Measurements from ENCODE around the gene PCP2. TPM values are rescaled to one million over a fixed set of nuclear protein-coding genes. Genes with fewer than 3 reads are reported as not detected.

PCP2 gene
- total RNA-seq, 1 experiment from 2014 or later, result not detected

DNA sequence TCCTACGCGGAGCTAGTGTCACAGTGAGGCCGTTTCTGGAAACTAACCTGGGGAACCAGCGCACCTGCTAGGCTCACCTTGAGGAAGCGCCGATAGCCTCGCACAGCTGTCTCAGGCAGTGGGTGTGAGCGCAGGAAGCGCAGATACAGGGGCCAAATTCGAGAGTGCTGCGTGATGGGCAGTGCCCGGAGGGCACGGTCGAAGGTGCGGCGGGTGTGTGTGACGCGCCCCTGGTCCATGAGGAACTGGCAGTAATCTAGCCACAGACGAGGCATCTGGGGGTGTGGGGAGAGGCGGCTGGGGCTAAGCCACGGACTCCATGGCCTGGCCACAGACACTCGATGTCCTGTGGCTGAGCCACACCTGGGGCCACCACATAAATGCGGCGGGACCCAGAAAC, 6.4 kb downstream of the PCP2 start:
- Histone ChIP-seq H3K79me1 (ENCODE audit: insufficient read depth, low read depth, low read length, poor library complexity, severe bottlenecking) (peaks cover 20% of the 10 kb centered on the region), H3K27ac (ENCODE audit: insufficient read length, low read depth, low read length) (no peak overlapping the region), H3K18ac (ENCODE audit: insufficient read length, low read depth, low read length) (no peak overlapping the region), H3K4ac (ENCODE audit: low read depth, low read length) (no peak overlapping the region), H2AFZ (ENCODE audit: low read length) (no peak overlapping the region), H4K20me1 (ENCODE audit: control insufficient read depth, insufficient read depth, insufficient read length) (no peaks in the 10 kb centered on the region), H3K14ac (ENCODE audit: insufficient read depth, low read length) (no peak overlapping the region), H2BK20ac (ENCODE audit: low read depth, low read length, poor library complexity, severe bottlenecking) (no peak overlapping the region), H4K91ac (ENCODE audit: insufficient read length, low read depth, low read length) (no peak overlapping the region), H4K8ac (replicated peaks; ENCODE audit: insufficient read length, low read depth, low read length) (no peak overlapping the region), H3T11ph (ENCODE audit: low read length) (no peak overlapping the region), H2BK120ac (ENCODE audit: low read depth, low read length, poor library complexity, severe bottlenecking) (no peak overlapping the region), H3K9me3 (ENCODE audit: control insufficient read depth, low read depth, low read length) (no peaks in the 10 kb centered on the region), H2BK12ac (ENCODE audit: insufficient read length, low read depth, low read length) (no peak overlapping the region), H2BK5ac (ENCODE audit: insufficient read length, low read length) (no peak overlapping the region), H3K4me1 (ENCODE audit: insufficient read depth, low read length) (no peaks in the 10 kb centered on the region), H3K27me3 (ENCODE audit: insufficient read depth, low read length) (peaks cover 2% of the 10 kb centered on the region; the same call in 1 of the 2 replicates), H4K5ac (ENCODE audit: insufficient read length, low read depth, low read length) (no peak overlapping the region), H3K79me2 (ENCODE audit: insufficient read depth, low read length) (peaks cover 28% of the 10 kb centered on the region; the same call in 1 of the 2 replicates), H3K9ac (ENCODE audit: extremely low read depth, insufficient read length, low read length) (no peak overlapping the region), H2BK15ac (ENCODE audit: low read depth, low read length) (no peak overlapping the region), H3K56ac (ENCODE audit: insufficient read length, low read depth, low read length) (no peak overlapping the region), H3K4me2 (ENCODE audit: insufficient read depth, insufficient read length, low read length) (no peak overlapping the region), H2AK5ac (ENCODE audit: insufficient read length, low read length) (no peak overlapping the region), H3K23me2 (ENCODE audit: insufficient read length, low read depth, low read length, poor library complexity, severe bottlenecking) (peaks cover 14% of the 10 kb centered on the region), H3K23ac (ENCODE audit: insufficient read length, low read depth, low read length) (no peak overlapping the region)
- peaks cover 15 to 38% (median 26%) of the 10 kb centered on the region in 3 experiments; a peak in 6 of 7 replicates for H3K36me3 Mint-ChIP-seq (ENCODE audit: insufficient read depth in 1 of 3, low read depth in 3 of 3)
- no peaks in the 10 kb centered on the region; the same call in 1 of the 2 replicates for H3K27me3 Mint-ChIP-seq (ENCODE audit: low read depth)
- WGBS (ENCODE audit: extremely low coverage, insufficient read length, low lambda C conversion rate), result no CpG with 5 or more reads among the region's 24 CpGs
- no peak for DNase-seq
- H3K4me1 Mint-ChIP-seq, result peaks cover 15 to 26% of the 10 kb centered on the region in 2 experiments
- no peak overlapping the region for H3K27ac Mint-ChIP-seq
- no peaks in the 10 kb centered on the region; a peak in 2 of 5 replicates for H3K9me3 Mint-ChIP-seq
- H3K4me3 Mint-ChIP-seq, result peak overlapping the region; percentile 25 to 57; a peak in 4 of 5 replicates
- no peak for TF ChIP-seq CTCF (conservative IDR thresholded peaks at IDR 0.05)
